Retinal pigment epithelial cell (primary cell): ENCODE data around the gene TNIK.
"Not testable (repeated sequence)": the region's sequence is repeated elsewhere in the genome, so short reads cannot be mapped to it uniquely, and the experiment has no call there.

Source experiments
- DNase-seq: peaks from one replicate; pipeline ENCODE4 v3.0.0-alpha.2; 2010; ENCODE audit warnings: low read depth
- H3K4me3 ChIP-seq: 2 replicates; pipeline ENCODE4 v1.5.1; 2011; ENCODE audit warnings: mild to moderate bottlenecking, low read length, control low read depth, moderate library complexity
- CTCF ChIP-seq: conservative IDR thresholded peaks from 2 replicates; pipeline ENCODE4 v1.5.1; 2011; ENCODE audit warnings: low read depth, low read length, control low read depth, inconsistent platforms

Gene TNIK

GRCh38 chr3:171290680-171291079 is 169.5 kb downstream of the TNIK start:
- DNase-seq: no peak
- TF ChIP-seq CTCF: no peak
- no peak overlapping the region for H3K4me3 ChIP-seq

- no peak for TF ChIP-seq CTCF
These were observed 170.9 kb downstream of the TNIK start for GRCh38 chr3:171289291-171289690.

GRCh38 chr3:171287761-171288160 is 172.4 kb downstream of the TNIK start:
- not testable (repeated sequence) for DNase-seq, H3K4me3 ChIP-seq

More at GRCh38 chr3:171289291-171289690, 170.9 kb downstream of the TNIK start:
- DNase-seq: no peak
- H3K4me3 ChIP-seq: no peak overlapping the region

- no peak overlapping the region for H3K4me3 ChIP-seq
- TF ChIP-seq CTCF: no peak
- DNase-seq: no peak
These were observed 173.5 kb downstream of the TNIK start for GRCh38 chr3:171286580-171287249.

GRCh38 chr3:171285287-171285686 is 174.9 kb downstream of the TNIK start:
- no peak overlapping the region for H3K4me3 ChIP-seq
- DNase-seq: no peak
- TF ChIP-seq CTCF: no peak

- peak; percentile 94 for DNase-seq
These were observed 175.7 kb downstream of the TNIK start for GRCh38 chr3:171284308-171285075.

GRCh38 chr3:171283848-171284222 is 176.4 kb downstream of the TNIK start:
- no peak for DNase-seq
- no peak for TF ChIP-seq CTCF
- H3K4me3 ChIP-seq: no peak overlapping the region

More at GRCh38 chr3:171284308-171285075, 175.7 kb downstream of the TNIK start:
- TF ChIP-seq CTCF: no peak
- no peak overlapping the region for H3K4me3 ChIP-seq
